ENCODE data around the gene VPS13C.

Gene VPS13C

GRCh38 chr15:61856295-61856694, 204.0 kb downstream of the VPS13C start:
- DNase-seq = no peak

GRCh38 chr15:61853195-61853594, 207.1 kb downstream of the VPS13C start:
- no peak for DNase-seq

GRCh38 chr15:61851955-61852354, 208.3 kb downstream of the VPS13C start:
- no peak for DNase-seq

GRCh38 chr15:61849447-61849846, 210.8 kb downstream of the VPS13C start:
- no peak for DNase-seq

- DNase-seq = no peak
These were observed 218.8 kb downstream of the VPS13C start for GRCh38 chr15:61841466-61841865.

- DNase-seq = no peak
These were observed 220.2 kb downstream of the VPS13C start for GRCh38 chr15:61840090-61840489.

- DNase-seq = peak; percentile 32
These were observed 220.7 kb downstream of the VPS13C start for GRCh38 chr15:61839546-61839945.

- DNase-seq = peak; percentile 66
These were observed 224.6 kb downstream of the VPS13C start for GRCh38 chr15:61835496-61836106.

- no peak for DNase-seq
These were observed 225.2 kb downstream of the VPS13C start for GRCh38 chr15:61835029-61835428.

GRCh38 chr15:61834076-61834697, 226.1 kb downstream of the VPS13C start:
- DNase-seq = peak; percentile 85

GRCh38 chr15:61832223-61832622, 228.0 kb downstream of the VPS13C start:
- no peak for DNase-seq

- DNase-seq = no peak
These were observed 228.7 kb downstream of the VPS13C start for GRCh38 chr15:61831505-61831921.

- DNase-seq = no peak
These were observed 229.5 kb downstream of the VPS13C start for GRCh38 chr15:61830536-61831330.

GRCh38 chr15:61829514-61829889, 230.7 kb downstream of the VPS13C start:
- DNase-seq = no peak

- no peak for DNase-seq
These were observed 231.3 kb downstream of the VPS13C start for GRCh38 chr15:61828860-61829513.

- no peak for DNase-seq
These were observed 232.2 kb downstream of the VPS13C start for GRCh38 chr15:61828008-61828407.

- no peak for DNase-seq
These were observed 233.1 kb downstream of the VPS13C start for GRCh38 chr15:61827131-61827530.

GRCh38 chr15:61824291-61824690, 236.0 kb downstream of the VPS13C start:
- DNase-seq = no peak

GRCh38 chr15:61822511-61822910, 237.7 kb downstream of the VPS13C start:
- no peak for DNase-seq

GRCh38 chr15:61820951-61821350, 239.3 kb downstream of the VPS13C start:
- no peak for DNase-seq

GRCh38 chr15:61820212-61820611, 240.0 kb downstream of the VPS13C start:
- DNase-seq = no peak

GRCh38 chr15:61819386-61819785, 240.9 kb downstream of the VPS13C start:
- DNase-seq = no peak

GRCh38 chr15:61818801-61819200, 241.4 kb downstream of the VPS13C start:
- no peak for DNase-seq

GRCh38 chr15:61816856-61817255, 243.4 kb downstream of the VPS13C start:
- DNase-seq = no peak

Data from RPMI8226 (cell line).